OCI-LY1 (cell line): Measurements from ENCODE around the gene ITIH1.

Experiments used
- H2AFZ ChIP-seq: fragments of 200-600 bp; sonication (generic), shearing (Covaris generic); 2 replicates; pipeline ENCODE4 v1.6.0; 2014; ENCODE audit warnings: antibody characterized with exemption, mild to moderate bottlenecking, low read length
- H3F3A ChIP-seq: fragments of 200-600 bp; sonication (generic), shearing (Covaris generic); 2 replicates; pipeline ENCODE4 v1.6.0; 2014; ENCODE audit warnings: mild to moderate bottlenecking, antibody characterized with exemption, low read length, moderate library complexity; ENCODE audit not compliant: insufficient read depth
- H3K27ac ChIP-seq: fragments of 200-600 bp; sonication (generic); 2 replicates; pipeline ENCODE4 v1.5.1; 2014; ENCODE audit warnings: low read length, mixed run types, mild to moderate bottlenecking, low read depth; ENCODE audit not compliant: poor library complexity, severe bottlenecking
- H3K27me3 ChIP-seq: fragments of 200-600 bp; sonication (generic); 2 replicates; pipeline ENCODE4 v1.6.0; 2014; ENCODE audit warnings: antibody characterized with exemption, mild to moderate bottlenecking, low read length, moderate library complexity; ENCODE audit not compliant: insufficient read depth
- H3K36me3 ChIP-seq: fragments of 200-600 bp; sonication (generic); 2 replicates; pipeline ENCODE4 v1.6.1; 2014; ENCODE audit warnings: mild to moderate bottlenecking, antibody characterized with exemption, low read length, moderate library complexity, mixed read lengths; ENCODE audit not compliant: insufficient read depth
- H3K4me1 ChIP-seq: fragments of 200-600 bp; sonication (generic); 2 replicates; pipeline ENCODE4 v1.5.1; 2014; ENCODE audit warnings: mild to moderate bottlenecking, low read length, moderate library complexity; ENCODE audit not compliant: insufficient read depth, severe bottlenecking
- H3K4me2 ChIP-seq: fragments of 200-600 bp; sonication (generic), shearing (Covaris generic); 2 replicates; pipeline ENCODE4 v1.6.1; 2014; ENCODE audit warnings: low read length
- H3K4me3 ChIP-seq: fragments of 200-600 bp; sonication (generic); 2 replicates; pipeline ENCODE4 v1.5.1; 2014; ENCODE audit warnings: low read length, low read depth, mild to moderate bottlenecking, mixed read lengths; ENCODE audit not compliant: poor library complexity, severe bottlenecking
- H3K79me2 ChIP-seq: fragments of 200-600 bp; shearing (Covaris generic); 2 replicates; pipeline ENCODE4 v1.6.1; 2016; ENCODE audit warnings: mixed run types, low read length, mixed read lengths; ENCODE audit not compliant: insufficient read depth
- H3K9ac ChIP-seq: fragments of 200-600 bp; sonication (generic), shearing (Covaris generic); 2 replicates; pipeline ENCODE4 v1.6.1; 2014; ENCODE audit warnings: mild to moderate bottlenecking, low read length, mixed read lengths
- H3K9me2 ChIP-seq: fragments of 200-600 bp; sonication (generic), shearing (Covaris generic); 2 replicates; pipeline ENCODE4 v1.6.1; 2014; ENCODE audit warnings: low read depth, mild to moderate bottlenecking, low read length, mixed read lengths
- H3K9me3 ChIP-seq: fragments of 200-600 bp; shearing (Covaris generic); 2 replicates; pipeline ENCODE4 v1.6.1; 2014; ENCODE audit warnings: low read length, mixed read lengths
- H4K20me1 ChIP-seq: fragments of 200-600 bp; sonication (generic), shearing (Covaris generic); 2 replicates; pipeline ENCODE4 v1.6.0; 2016; ENCODE audit warnings: mild to moderate bottlenecking, low read length; ENCODE audit not compliant: insufficient read depth
- EZH2 ChIP-seq: fragments of 200-600 bp; sonication (generic), shearing (Covaris generic); IDR thresholded peaks from 2 replicates; pipeline ENCODE4 v1.8.0; 2017; ENCODE audit warnings: borderline replicate concordance, mixed run types, mild to moderate bottlenecking, antibody characterized with exemption, low read length, moderate library complexity, mixed read lengths
- TF ChIP-seq, protein P1 (sequence below): fragments of 200-600 bp; sonication (generic), shearing (Covaris generic); IDR thresholded peaks from 2 replicates; pipeline ENCODE4 v1.5.1; 2017; ENCODE audit warnings: mild to moderate bottlenecking, antibody characterized with exemption, low read length, moderate library complexity, mixed read lengths

Gene ITIH1

DNA sequence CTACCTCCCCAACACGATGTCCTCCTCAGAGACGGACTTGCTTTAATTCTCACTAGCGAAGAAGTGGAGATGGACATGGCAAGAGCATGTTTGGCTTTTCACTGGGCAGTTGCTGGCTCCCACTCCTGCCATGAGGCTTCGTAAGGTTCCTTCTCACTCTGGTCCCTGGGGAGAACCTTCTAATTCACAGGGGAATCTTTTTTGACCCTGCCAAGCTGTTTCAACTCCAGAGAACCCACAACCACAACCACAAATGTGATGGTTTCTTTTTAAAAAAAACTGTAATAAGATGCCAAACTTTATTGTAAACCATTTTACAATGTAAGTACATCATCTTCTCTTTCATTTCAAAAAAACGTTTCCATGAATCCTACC, 59.1 kb downstream of the ITIH1 start:
- no peak for TF ChIP-seq EZH2
- TF ChIP-seq, protein P1, sequence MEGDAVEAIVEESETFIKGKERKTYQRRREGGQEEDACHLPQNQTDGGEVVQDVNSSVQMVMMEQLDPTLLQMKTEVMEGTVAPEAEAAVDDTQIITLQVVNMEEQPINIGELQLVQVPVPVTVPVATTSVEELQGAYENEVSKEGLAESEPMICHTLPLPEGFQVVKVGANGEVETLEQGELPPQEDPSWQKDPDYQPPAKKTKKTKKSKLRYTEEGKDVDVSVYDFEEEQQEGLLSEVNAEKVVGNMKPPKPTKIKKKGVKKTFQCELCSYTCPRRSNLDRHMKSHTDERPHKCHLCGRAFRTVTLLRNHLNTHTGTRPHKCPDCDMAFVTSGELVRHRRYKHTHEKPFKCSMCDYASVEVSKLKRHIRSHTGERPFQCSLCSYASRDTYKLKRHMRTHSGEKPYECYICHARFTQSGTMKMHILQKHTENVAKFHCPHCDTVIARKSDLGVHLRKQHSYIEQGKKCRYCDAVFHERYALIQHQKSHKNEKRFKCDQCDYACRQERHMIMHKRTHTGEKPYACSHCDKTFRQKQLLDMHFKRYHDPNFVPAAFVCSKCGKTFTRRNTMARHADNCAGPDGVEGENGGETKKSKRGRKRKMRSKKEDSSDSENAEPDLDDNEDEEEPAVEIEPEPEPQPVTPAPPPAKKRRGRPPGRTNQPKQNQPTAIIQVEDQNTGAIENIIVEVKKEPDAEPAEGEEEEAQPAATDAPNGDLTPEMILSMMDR: no peak

DNA sequence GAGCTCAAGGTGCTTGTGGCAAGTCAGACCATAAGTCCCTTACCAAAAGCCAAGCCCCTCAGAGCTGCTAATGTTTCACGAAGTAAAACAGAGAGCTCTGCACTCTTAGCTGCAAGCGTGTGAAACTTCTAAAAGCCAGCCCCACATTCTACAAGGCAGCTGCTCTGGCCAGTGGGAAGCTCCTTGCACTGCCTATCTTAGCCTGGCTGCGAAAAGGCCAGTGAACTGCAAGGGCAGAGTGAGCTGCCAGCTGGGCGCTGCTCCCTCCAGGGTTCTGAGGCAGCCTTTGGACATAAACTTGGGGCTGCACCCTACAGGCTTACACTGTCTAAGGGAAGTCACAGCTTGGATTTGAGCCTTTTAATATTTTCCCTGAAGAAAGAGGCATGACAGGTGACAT, 59.6 kb downstream of the ITIH1 start:
- Histone ChIP-seq H3K27ac (no peak overlapping the region), H3K36me3 (peaks cover 5% of the 10 kb centered on the region; the same call in 1 of the 2 replicates), H4K20me1 (no peaks in the 10 kb centered on the region), H3K4me3 (no peak overlapping the region), H3K4me1 (no peaks in the 10 kb centered on the region), H3K27me3 (no peaks in the 10 kb centered on the region), H3F3A (no peaks in the 10 kb centered on the region), H3K9me3 (no peaks in the 10 kb centered on the region), H3K79me2 (no peaks in the 10 kb centered on the region), H3K9me2 (no peaks in the 10 kb centered on the region), H3K4me2 (no peak overlapping the region), H3K9ac (no peak overlapping the region), H2AFZ (no peak overlapping the region)
- TF ChIP-seq, protein P1: no peak
- no peak for TF ChIP-seq EZH2

More for the DNA sequence above, 59.1 kb downstream of the ITIH1 start:
- H3K79me2 ChIP-seq: no peaks in the 10 kb centered on the region
- H3K36me3 ChIP-seq: 0 out of 2 replicates have a peak, but pooled peaks cover 5% of the 10 kb centered on the region
- no peaks in the 10 kb centered on the region for H3K4me1 ChIP-seq
- no peak overlapping the region for H3K4me3 ChIP-seq
- no peaks in the 10 kb centered on the region for H3K27me3 ChIP-seq
- no peak overlapping the region for H3K9ac ChIP-seq
- H2AFZ ChIP-seq: no peak overlapping the region
- H4K20me1 ChIP-seq: no peaks in the 10 kb centered on the region
- no peaks in the 10 kb centered on the region for H3K9me3 ChIP-seq
- H3K27ac ChIP-seq: no peak overlapping the region
- no peaks in the 10 kb centered on the region for H3F3A ChIP-seq
- H3K9me2 ChIP-seq: no peaks in the 10 kb centered on the region
- H3K4me2 ChIP-seq: no peak overlapping the region

DNA sequence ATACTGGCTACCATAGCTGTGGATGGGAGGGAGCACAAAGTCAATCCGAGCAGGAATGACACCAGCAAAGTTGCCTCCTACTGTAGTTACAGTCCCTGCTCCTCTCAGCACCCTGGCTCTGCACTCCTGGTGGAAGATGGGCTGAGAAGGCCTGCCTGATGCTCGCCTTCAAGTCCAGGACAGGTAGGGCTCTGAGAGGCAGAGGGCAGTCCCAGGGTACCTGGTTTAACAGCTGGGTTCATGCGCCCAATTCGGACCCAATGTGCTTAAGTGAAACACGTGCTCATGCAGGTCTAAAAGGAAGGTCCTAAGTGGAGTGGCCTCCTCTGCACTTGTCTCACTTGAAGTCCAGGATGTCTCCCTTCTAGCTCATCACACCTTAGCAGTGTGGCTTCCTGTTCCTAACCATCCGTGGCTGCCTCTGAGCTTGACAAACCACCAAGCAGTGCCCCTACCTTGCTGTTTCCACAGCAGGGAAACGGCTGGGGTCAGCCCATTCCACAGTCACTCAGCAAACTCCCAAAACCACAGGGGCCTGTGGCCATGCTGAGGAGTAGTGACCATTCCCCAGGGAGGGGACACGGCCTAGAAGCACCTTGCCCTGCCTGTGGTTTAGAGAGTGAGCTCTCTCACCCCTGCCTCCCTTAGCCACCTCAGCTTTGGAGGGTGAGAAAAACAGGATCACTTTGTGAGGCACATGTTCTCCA, 61.3 kb downstream of the ITIH1 start:
- no peak overlapping the region for H3K4me2 ChIP-seq
- H3K27me3 ChIP-seq: no peaks in the 10 kb centered on the region
- no peak overlapping the region for H2AFZ ChIP-seq
- H3K27ac ChIP-seq: no peak overlapping the region
- no peaks in the 10 kb centered on the region for H3K4me1 ChIP-seq
- no peak overlapping the region for H3K4me3 ChIP-seq
- H3K9ac ChIP-seq: no peak overlapping the region
- H4K20me1 ChIP-seq: no peaks in the 10 kb centered on the region
- no peaks in the 10 kb centered on the region for H3F3A ChIP-seq
- no peaks in the 10 kb centered on the region for H3K79me2 ChIP-seq
- TF ChIP-seq, protein P1: no peak
- no peak for TF ChIP-seq EZH2
- H3K9me2 ChIP-seq: no peaks in the 10 kb centered on the region
- H3K36me3 ChIP-seq: peaks cover 10% of the 10 kb centered on the region; the same call in 1 of the 2 replicates
- H3K9me3 ChIP-seq: no peaks in the 10 kb centered on the region
